Lung (tissue), 12 donors: ENCODE data around the gene PCBP3. TPM values are rescaled to one million over a fixed set of nuclear protein-coding genes. Genes with fewer than 3 reads are reported as not detected.

Source experiments
- ATAC-seq: fragments of 200-7000 bp; cut with Tn5 transposase; one replicate; pipeline ENCODE4 v1.9.1; 2020; ENCODE audit warnings: moderate number of reproducible peaks; ENCODE audit not compliant: insufficient read depth, low FRiP score
- DNase-seq, 3 donors: peaks; one replicate each; pipeline ENCODE4 v3.0.0-alpha.2; 2013 to 2017
- H3K27ac ChIP-seq, 2 donors: one replicate each; pipeline ENCODE4 v1.5.1; 2013; ENCODE audit warnings: mild to moderate bottlenecking in 2 of 2, moderate library complexity in 2 of 2, control low read depth in 1 of 2, inconsistent platforms in 1 of 2, low read depth in 1 of 2, low read length in 1 of 2
- H3K27me3 ChIP-seq, 3 donors: one replicate each; pipeline ENCODE4 v1.5.1; 2013; ENCODE audit warnings: low read length in 2 of 3; ENCODE audit not compliant: control insufficient read depth in 3 of 3, insufficient read depth in 3 of 3
- H3K36me3 ChIP-seq, 4 donors: one replicate each; pipeline ENCODE4 v1.5.1; 2013; ENCODE audit warnings: low read length in 4 of 4, mild to moderate bottlenecking in 1 of 4, moderate library complexity in 1 of 4; ENCODE audit not compliant: control insufficient read depth in 4 of 4, insufficient read depth in 4 of 4
- H3K4me1 ChIP-seq, 5 donors: one replicate each; pipeline ENCODE4 v1.5.1; 2013; ENCODE audit warnings: low read length in 5 of 5, mild to moderate bottlenecking in 2 of 5, moderate library complexity in 1 of 5; ENCODE audit not compliant: control insufficient read depth in 5 of 5, insufficient read depth in 5 of 5
- H3K4me3 ChIP-seq: one replicate; pipeline ENCODE4 v1.5.1; 2013; ENCODE audit warnings: mild to moderate bottlenecking, control low read depth, moderate library complexity
- H3K9ac ChIP-seq, 2 donors: one replicate each; pipeline ENCODE4 v1.5.1; 2013; ENCODE audit warnings: low read length in 2 of 2, control low read depth in 1 of 2; ENCODE audit not compliant: insufficient read depth in 1 of 2
- H3K9me3 ChIP-seq, 4 donors: one replicate each; pipeline ENCODE4 v1.5.1; 2013; ENCODE audit warnings: low read length in 3 of 4, mild to moderate bottlenecking in 1 of 4, moderate library complexity in 1 of 4; ENCODE audit not compliant: control insufficient read depth in 4 of 4, insufficient read depth in 3 of 4
- CTCF ChIP-seq: IDR thresholded peaks from 2 replicates; pipeline ENCODE4 v1.5.1; 2012; ENCODE audit warnings: mild to moderate bottlenecking; ENCODE audit errors: control extremely low read depth, extremely low read depth
- WGBS, 2 donors: extraction: QIAGEN DNeasy Blood & Tissue Kit; methylation state at CpG; one replicate each; pipeline ENCODE4 v1.1.7; 2013; 5-methylcytosine and 5-hydroxymethylcytosine counted together
- polyA plus RNA-seq, 2 donors: library from polyadenylated mRNA; stranded (reverse); fragments of 200-250 nt; gene quantifications; one replicate each; pipeline ENCODE4 v1.2.1, GENCODE V29; 2013
- total RNA-seq, 2 donors: library from RNA; depleted of rRNA in 1 of 2; stranded (reverse); fragments of >200 nt in 1 of 2; gene quantifications; one replicate each; pipeline ENCODE4 v1.2.1, GENCODE V29; 2014 to 2021
- donor health status: control.
- donor health status: control.
- donor health status: Bipolar disorder and iron deficiency.
- donor health status: healthy.
- donor health status: DM: yes; HTN: yes; CAD: no.

Gene PCBP3
- total and polyA plus RNA-seq, 4 donors: 1.6 to 8.2 (median 3.1) TPM

- 61 to 85% methylated on average over 4 of the region's 4 CpGs for WGBS, 2 donors
- Histone ChIP-seq H3K27me3 (no peaks in the 10 kb centered on the region), H3K36me3 (no peaks in the 10 kb centered on the region), H3K9ac (no peak overlapping the region), H3K9me3 (peaks cover 0 to 16% (median 0%) of the 10 kb centered on the region in 4 donors), H3K4me3 (no peak overlapping the region), H3K27ac (no peak overlapping the region), H3K4me1 (peaks cover 0 to 11% (median 3%) of the 10 kb centered on the region in 5 donors)
- no peak for TF ChIP-seq CTCF
- ATAC-seq: no peak
- DNase-seq: no peak
Observed at GRCh38 chr21:45962531-45963231, 319.2 kb downstream of the PCBP3 start.

DNA sequence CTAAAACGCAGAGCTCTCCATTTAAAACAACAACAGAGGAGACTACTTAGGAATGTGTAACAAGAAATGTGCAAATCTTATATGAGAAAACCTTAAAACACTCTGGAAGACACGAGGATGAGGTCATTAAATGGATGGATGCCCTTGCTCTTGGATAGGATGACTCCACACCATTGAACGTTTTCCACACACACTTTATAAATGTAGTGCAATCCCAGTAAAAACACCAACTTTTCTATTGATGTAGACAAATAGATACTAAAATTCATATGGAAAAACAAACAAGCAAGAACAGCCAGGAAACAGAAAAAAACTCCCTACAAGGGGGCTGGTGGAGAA, 319.7 kb downstream of the PCBP3 start:
- ATAC-seq (no peak), DNase-seq (no peak)
- H3K27ac ChIP-seq: no peak overlapping the region
- H3K9ac ChIP-seq: no peak overlapping the region
- H3K9me3 ChIP-seq: peaks cover 0 to 16% (median 0%) of the 10 kb centered on the region in 4 donors
- H3K27me3 ChIP-seq: no peaks in the 10 kb centered on the region
- no peak overlapping the region for H3K4me3 ChIP-seq
- peaks cover 0 to 11% (median 3%) of the 10 kb centered on the region in 5 donors for H3K4me1 ChIP-seq
- WGBS, 2 donors: 63 to 74% methylated on average over 3 of the region's 3 CpGs
- TF ChIP-seq CTCF: no peak
- no peaks in the 10 kb centered on the region for H3K36me3 ChIP-seq

- DNase-seq (no peak), ATAC-seq (no peak)
- no peak overlapping the region for H3K4me3 ChIP-seq
- H3K9ac ChIP-seq: no peak overlapping the region
- WGBS, 2 donors: 29 to 52% methylated on average over 1 of the region's 1 CpG
- H3K9me3 ChIP-seq: peaks cover 0 to 16% (median 0%) of the 10 kb centered on the region in 4 donors
- H3K36me3 ChIP-seq: no peaks in the 10 kb centered on the region
- no peak overlapping the region for H3K27ac ChIP-seq
- no peak for TF ChIP-seq CTCF
- H3K27me3 ChIP-seq: no peaks in the 10 kb centered on the region
- peaks cover 0 to 2% (median 0%) of the 10 kb centered on the region in 5 donors for H3K4me1 ChIP-seq
Observed at GRCh38 chr21:45964649-45965048, 321.1 kb downstream of the PCBP3 start.
